ENCODE measurements around the gene OXCT2. TPM values are rescaled to one million over a fixed set of nuclear protein-coding genes. Genes with fewer than 3 reads are reported as not detected.

Gene OXCT2
- polyA plus RNA-seq, 2 of the 4 experiments (the other 2 are of a cell fraction): 0.21 to 0.23 TPM

- Histone ChIP-seq H3K4me3 (peak overlapping the region; percentile 64), H3K4me1 (peaks cover 5% of the 10 kb centered on the region; the same call in 1 of the 3 replicates), H3K4me2 (peak overlapping the region; percentile 89), H3K9me3 (no peaks in the 10 kb centered on the region), H3K27ac (peak overlapping the region; percentile 75 to 95; a peak in 5 of 6 replicates)
- CTCF ChIA-PET: interaction anchor here (1.1 to 2.9 kb wide), 2 partner anchors 9 to 11 kb away, joined by 3 to 16 read pairs; no protein-coding TSS in a partner anchor
- WGBS (ENCODE audit: missing lambda C conversion rate): 78% methylated on average over 10 of the region's 15 CpGs
- no peak for DNase-seq (ENCODE audit: low read depth in 1 of 2, low spot score in 1 of 2)
- TF ChIP-seq EHMT2 (IDR thresholded peaks at IDR 0.05; ENCODE audit: low read depth) (no peak), EHF (CRISPR knock-in tag; IDR thresholded peaks at IDR 0.05) (no peak), HMGXB4 (CRISPR knock-in tag; IDR thresholded peaks at IDR 0.05; ENCODE audit: borderline replicate concordance) (no peak)
- POLR2A ChIA-PET: no interaction called here
- FAIRE-seq: no peak
- ATAC-seq: no peak
These were observed 18.5 kb upstream of the OXCT2 start for GRCh38 chr1:39789571-39790110.

GRCh38 chr1:39788758-39789570 is 17.8 kb upstream of the OXCT2 start, which contains the start of gene BMP8B:
TSS of gene BMP8B (minus strand) at chr1:39788865. CDS start at chr1:39788485, 380 bp downstream.
- DNase-seq (ENCODE audit: low read depth in 1 of 2, low spot score in 1 of 2) (peak; percentile 59 to 67), FAIRE-seq (no peak), ATAC-seq (peak; percentile 84 to 92)
- CTCF ChIA-PET: interaction anchor here (0.6 to 2.9 kb wide), 3 partner anchors 10 to 389 kb away, joined by 3 to 16 read pairs (median 4); no protein-coding TSS in a partner anchor
- no peaks in the 10 kb centered on the region for H3K9me3 ChIP-seq
- H3K27ac ChIP-seq: peak within 1 kb of the TSS; percentile 75 to 95
- TF ChIP-seq TP53 (CRISPR knock-in tag; IDR thresholded peaks at IDR 0.05) (0 out of 2 replicates have a peak, but pooled peaks have one; percentile 57), BHLHE40 (IDR thresholded peaks at IDR 0.05; ENCODE audit: low read depth, low read length) (no peak), E2F6 (IDR thresholded peaks at IDR 0.05; ENCODE audit: borderline replicate concordance, low read depth) (peak; percentile 78), EP300 (IDR thresholded peaks at IDR 0.05) (no peak), RNF2 (IDR thresholded peaks at IDR 0.05; ENCODE audit: borderline replicate concordance, low read depth) (0 out of 2 replicates have a peak, but pooled peaks have one; percentile 38), TFCP2L1 (CRISPR knock-in tag; IDR thresholded peaks at IDR 0.05) (no peak), HOXB13 (CRISPR knock-in tag; IDR thresholded peaks at IDR 0.05; ENCODE audit: low read depth) (peak; percentile 58; the same call in 1 of the 2 replicates), ZFP36 (IDR thresholded peaks at IDR 0.05; ENCODE audit: borderline replicate concordance, partially characterized antibody) (no peak), POLR2A (IDR thresholded peaks at IDR 0.05; ENCODE audit: low read length) (peak; percentile 15; the same call in 1 of the 2 replicates), MAX (IDR thresholded peaks at IDR 0.05) (peak; percentile 87), HOXA7 (CRISPR knock-in tag; IDR thresholded peaks at IDR 0.05) (no peak), HOXB5 (CRISPR knock-in tag; IDR thresholded peaks at IDR 0.05) (peak; percentile 74; the same call in 1 of the 2 replicates), ATOH8 (CRISPR knock-in tag; IDR thresholded peaks at IDR 0.05; ENCODE audit: low read depth) (0 out of 2 replicates have a peak, but pooled peaks have one; percentile 66), RARB (CRISPR knock-in tag; IDR thresholded peaks at IDR 0.05) (no peak), MYC (IDR thresholded peaks at IDR 0.05; ENCODE audit: borderline replicate concordance, low read length) (0 out of 2 replicates have a peak, but pooled peaks have one; percentile 16), KDM1A (IDR thresholded peaks at IDR 0.05; ENCODE audit: low read depth) (no peak), JUN (IDR thresholded peaks at IDR 0.05) (peak in 1 of 2 experiments; percentile 46; a peak in 1 of 5 replicates)
- TF ChIP-seq, protein P1, sequence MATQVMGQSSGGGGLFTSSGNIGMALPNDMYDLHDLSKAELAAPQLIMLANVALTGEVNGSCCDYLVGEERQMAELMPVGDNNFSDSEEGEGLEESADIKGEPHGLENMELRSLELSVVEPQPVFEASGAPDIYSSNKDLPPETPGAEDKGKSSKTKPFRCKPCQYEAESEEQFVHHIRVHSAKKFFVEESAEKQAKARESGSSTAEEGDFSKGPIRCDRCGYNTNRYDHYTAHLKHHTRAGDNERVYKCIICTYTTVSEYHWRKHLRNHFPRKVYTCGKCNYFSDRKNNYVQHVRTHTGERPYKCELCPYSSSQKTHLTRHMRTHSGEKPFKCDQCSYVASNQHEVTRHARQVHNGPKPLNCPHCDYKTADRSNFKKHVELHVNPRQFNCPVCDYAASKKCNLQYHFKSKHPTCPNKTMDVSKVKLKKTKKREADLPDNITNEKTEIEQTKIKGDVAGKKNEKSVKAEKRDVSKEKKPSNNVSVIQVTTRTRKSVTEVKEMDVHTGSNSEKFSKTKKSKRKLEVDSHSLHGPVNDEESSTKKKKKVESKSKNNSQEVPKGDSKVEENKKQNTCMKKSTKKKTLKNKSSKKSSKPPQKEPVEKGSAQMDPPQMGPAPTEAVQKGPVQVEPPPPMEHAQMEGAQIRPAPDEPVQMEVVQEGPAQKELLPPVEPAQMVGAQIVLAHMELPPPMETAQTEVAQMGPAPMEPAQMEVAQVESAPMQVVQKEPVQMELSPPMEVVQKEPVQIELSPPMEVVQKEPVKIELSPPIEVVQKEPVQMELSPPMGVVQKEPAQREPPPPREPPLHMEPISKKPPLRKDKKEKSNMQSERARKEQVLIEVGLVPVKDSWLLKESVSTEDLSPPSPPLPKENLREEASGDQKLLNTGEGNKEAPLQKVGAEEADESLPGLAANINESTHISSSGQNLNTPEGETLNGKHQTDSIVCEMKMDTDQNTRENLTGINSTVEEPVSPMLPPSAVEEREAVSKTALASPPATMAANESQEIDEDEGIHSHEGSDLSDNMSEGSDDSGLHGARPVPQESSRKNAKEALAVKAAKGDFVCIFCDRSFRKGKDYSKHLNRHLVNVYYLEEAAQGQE (IDR thresholded peaks at IDR 0.05): peak; percentile 26; the same call in 1 of the 2 replicates
- 41% methylated on average over 4 of the region's 91 CpGs for WGBS (ENCODE audit: missing lambda C conversion rate)
- peak within 1 kb of the TSS; percentile 89 for H3K4me2 ChIP-seq
- peak within 1 kb of the TSS; percentile 64 for H3K4me3 ChIP-seq
- POLR2A ChIA-PET: interaction anchor here (1.0 to 1.1 kb wide), 2 partner anchors 10 to 50 kb away, joined by 5 to 8 read pairs; partner anchors contain the start of gene PPIE
- peaks cover 5% of the 10 kb centered on the region; the same call in 1 of the 3 replicates for H3K4me1 ChIP-seq
